GM10266 (cell line): ENCODE measurements around the gene APOB.

Experiments
- DNase-seq: peaks from one replicate; pipeline ENCODE4 v3.0.0; 2012; ENCODE audit errors: extremely low spot score
- CTCF ChIP-seq: IDR thresholded peaks from 2 replicates; pipeline ENCODE4 v1.5.1; 2012; ENCODE audit warnings: mild to moderate bottlenecking, low read depth; ENCODE audit not compliant: control insufficient read depth, insufficient read depth; ENCODE audit errors: missing control alignments

Gene APOB

GRCh38 chr2:21009662-21010225 is 34.1 kb downstream of the APOB start:
- DNase-seq = no peak

GRCh38 chr2:21008790-21009661 is 34.8 kb downstream of the APOB start:
- no peak for TF ChIP-seq CTCF

More at GRCh38 chr2:21009662-21010225, 34.1 kb downstream of the APOB start:
- TF ChIP-seq CTCF = no peak

GRCh38 chr2:21008014-21008789 is 35.7 kb downstream of the APOB start:
- no peak for DNase-seq
- no peak for TF ChIP-seq CTCF

More at GRCh38 chr2:21008790-21009661, 34.8 kb downstream of the APOB start:
- no peak for DNase-seq

- no peak for DNase-seq
- TF ChIP-seq CTCF = no peak
These were observed 36.5 kb downstream of the APOB start for GRCh38 chr2:21007129-21008013.

- DNase-seq = no peak
- no peak for TF ChIP-seq CTCF
These were observed 37.3 kb downstream of the APOB start for GRCh38 chr2:21006423-21007128.

GRCh38 chr2:21005700-21006422 is 38.0 kb downstream of the APOB start:
- TF ChIP-seq CTCF = no peak
- no peak for DNase-seq
